AG20443 (cell line): ENCODE results near the gene RPS6KC1.
"Not testable (repeated sequence)": the region's sequence is repeated elsewhere in the genome, so short reads cannot be mapped to it uniquely, and the experiment has no call there.

Source experiments
- DNase-seq: peaks from one replicate; pipeline ENCODE4 v3.0.0; 2012; ENCODE audit warnings: low spot score, mixed read lengths

RPS6KC1 gene

DNA sequence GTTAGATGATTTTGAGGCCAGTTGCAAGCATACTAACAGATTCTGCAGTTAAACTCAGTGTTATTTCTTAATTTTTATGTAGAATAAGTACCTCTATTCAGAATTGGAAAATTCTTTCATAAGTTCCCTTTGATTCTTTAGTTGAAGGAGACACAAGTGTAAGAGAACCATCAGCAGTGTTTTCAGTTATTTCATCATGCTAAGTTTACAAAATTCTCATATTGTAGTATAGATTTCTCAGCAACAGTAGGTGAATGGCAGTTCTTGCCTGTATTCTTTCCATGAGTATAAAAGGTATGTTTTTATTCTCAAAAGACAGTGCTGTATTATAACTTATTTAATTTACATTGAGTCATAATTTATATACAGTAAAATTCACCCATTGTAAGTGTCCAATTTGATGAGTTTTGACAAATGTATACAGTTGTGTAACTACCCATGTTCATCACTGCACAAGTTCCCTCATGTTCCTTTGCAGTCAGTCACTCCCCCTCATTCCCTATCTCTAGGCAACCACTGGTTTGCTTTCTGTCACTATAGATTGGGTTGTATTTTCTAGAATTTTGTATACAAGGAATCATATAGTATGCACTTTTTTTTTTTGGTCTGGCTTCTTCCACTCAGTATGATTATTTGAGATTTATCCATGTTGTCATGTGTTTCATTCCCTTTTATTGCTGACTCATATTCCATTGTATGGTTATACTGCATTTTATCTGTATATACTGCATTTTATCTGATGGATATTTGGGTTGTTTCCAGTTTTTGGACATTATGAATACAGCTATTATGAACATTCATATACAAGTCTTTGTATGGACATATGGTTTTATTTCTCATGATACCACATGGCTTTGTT, 3.9 kb downstream of the RPS6KC1 start:
- DNase-seq: no peak

DNA sequence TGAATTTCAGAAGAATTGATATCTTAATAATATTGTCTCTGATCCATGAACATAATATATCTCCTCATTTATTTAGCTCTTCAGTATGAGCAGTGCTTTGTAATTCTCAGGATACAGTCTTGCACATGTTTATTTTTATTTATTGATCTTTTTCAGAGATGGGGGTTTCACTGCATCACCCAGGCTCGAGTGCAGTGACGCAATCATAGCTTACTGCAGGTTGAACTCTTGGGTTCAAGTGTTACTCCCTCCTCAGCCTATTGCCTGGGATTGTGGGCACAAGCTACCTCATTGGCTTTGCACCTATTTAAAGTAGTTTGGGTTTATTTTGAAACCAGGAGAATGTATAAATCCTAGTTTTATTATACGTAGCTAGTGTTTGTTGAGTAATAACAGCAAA, 4.7 kb downstream of the RPS6KC1 start:
- DNase-seq: no peak

- DNase-seq: no peak
Observed at GRCh38 chr1:213057264-213058059, 6.4 kb downstream of the RPS6KC1 start.

GRCh38 chr1:213060836-213061235, 9.8 kb downstream of the RPS6KC1 start:
- no peak for DNase-seq

DNA sequence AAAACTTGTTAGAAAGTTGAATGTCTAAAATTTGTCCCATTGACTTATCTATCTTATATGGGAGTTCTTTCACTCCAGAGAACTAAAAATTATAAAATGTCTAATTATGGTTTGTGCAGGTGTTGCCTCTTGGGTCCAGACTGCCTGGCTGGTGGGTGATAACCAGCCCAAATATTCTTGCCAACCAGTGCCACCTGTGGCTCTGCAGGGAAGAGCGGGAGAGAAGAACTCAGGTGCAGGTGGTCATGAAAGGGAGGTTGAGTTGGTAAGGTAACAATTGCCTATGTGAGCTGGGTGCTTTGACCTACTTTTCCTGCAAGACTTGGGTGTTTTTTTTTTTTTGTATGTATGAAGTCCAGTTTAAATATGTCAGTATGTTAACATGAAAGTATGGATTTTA, 10.2 kb downstream of the RPS6KC1 start:
- DNase-seq: no peak

- no peak for DNase-seq
Observed at GRCh38 chr1:213065800-213066199, 14.8 kb downstream of the RPS6KC1 start.

DNA sequence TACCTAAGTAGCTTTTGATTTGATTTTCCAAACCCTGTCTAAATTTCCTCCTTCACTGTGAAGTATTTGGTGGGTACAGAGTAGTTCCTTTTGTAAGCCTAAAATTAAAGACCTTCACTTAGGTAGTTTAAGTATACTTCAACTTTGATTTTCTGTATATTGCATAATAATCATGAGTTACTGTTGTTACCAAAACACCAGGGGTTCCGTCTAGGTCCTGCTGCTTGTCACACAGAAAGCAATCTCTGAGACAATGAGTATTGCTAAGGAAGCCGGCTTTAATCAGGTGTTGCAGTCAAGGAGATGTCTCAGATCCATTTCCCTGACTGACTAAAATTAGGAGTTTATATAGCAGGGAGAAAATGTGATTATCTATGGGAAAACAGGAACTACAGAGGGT, 15.3 kb downstream of the RPS6KC1 start:
- DNase-seq: no peak

DNA sequence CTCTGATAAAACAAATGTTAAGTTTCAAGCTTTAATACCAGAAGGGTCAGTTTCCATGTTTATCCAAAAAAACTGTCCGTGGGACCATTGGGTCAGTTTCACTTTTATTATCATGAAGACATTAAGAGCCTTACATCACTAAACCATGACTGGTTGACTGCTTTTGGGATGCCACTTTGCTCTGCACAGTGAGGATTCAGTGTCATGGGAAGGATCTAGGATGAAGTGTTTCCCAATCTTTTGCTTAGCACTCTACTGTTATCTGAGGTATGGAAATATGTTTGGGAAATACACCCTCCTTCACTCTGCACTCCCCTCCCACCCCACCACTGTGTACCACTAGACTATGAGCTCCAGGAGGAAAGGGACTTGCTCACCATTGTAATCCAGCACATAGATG, 16.3 kb downstream of the RPS6KC1 start:
- peak; percentile 11 for DNase-seq

- DNase-seq: peak; percentile 45
Observed at GRCh38 chr1:213070406-213070805, 19.4 kb downstream of the RPS6KC1 start.

- no peak for DNase-seq
Observed at GRCh38 chr1:213075725-213076124, 24.7 kb downstream of the RPS6KC1 start.

DNA sequence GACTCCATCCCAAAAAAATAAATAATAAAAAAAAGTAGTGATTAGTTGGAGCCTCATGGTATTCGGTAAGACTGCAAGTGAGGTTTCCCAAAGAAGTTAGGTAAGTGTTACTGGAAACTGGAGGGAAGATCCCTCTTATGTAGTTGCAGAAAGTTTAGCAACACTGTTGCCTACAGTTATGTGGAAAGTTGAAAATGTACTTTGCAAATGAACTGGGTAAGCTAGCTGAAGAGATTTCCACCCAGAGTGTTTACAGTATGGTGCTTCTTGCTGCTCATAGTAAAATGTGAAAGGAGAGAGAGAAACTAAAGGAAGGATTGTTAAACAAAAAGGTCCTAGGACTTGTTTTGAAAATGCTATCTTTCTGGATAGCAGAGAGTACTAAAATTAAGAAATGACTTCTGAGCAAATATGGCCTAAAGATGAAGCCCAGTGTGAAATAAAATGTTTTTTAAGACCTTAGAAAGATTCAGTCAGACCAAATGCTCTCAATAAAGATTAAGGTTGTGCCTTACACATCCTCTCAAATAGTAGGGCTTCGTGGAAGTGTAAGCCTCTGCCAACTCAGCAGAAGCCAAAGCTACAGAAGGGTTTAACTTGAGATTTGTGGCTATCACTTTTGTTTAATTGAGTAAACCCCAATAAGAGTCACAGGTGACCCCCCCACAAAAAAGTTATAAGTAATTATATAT, 31.5 kb downstream of the RPS6KC1 start:
- no peak for DNase-seq

- peak; percentile 13 for DNase-seq
Observed at GRCh38 chr1:213083112-213083445, 32.0 kb downstream of the RPS6KC1 start.

DNA sequence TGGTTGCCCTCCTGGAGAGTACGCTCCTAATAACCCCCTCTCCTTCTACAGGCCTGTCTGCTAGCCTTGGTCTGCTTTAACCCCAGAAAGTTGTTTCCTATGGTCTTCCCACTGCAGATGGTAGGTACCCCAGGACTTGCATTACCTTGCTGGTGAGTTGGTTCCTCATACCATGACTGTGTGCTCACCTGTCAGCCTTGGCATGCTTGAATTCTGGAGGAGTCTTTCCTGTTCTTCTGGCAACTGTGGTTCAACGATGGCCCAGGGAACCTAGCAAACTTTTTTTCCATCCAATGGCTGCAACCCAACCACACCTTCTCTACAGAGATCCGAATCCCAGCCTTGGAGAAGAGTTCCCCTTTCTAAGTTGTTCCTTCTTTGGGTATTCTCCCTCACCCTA, 36.9 kb downstream of the RPS6KC1 start:
- DNase-seq: no peak

GRCh38 chr1:213089924-213090677, 39.1 kb downstream of the RPS6KC1 start:
- no peak for DNase-seq

DNA sequence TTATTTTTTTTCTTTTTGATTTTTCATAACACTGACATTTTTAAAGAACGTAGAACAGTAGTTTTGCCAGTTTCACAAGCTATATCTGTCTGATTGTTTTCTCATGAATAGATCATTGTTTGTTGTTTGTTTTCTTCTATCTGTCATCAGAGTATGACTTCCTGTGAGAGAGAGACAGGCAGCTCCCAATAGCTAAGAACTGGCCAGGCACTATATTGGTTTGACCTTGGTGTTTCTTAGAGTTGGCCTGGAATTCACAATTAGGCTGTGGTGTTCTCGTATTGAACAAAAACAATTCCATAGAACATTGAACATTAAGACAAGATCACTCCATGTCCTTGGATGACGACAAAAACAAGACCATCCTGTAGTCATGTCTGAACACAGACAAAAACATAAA, 43.4 kb downstream of the RPS6KC1 start:
- no peak for DNase-seq

DNA sequence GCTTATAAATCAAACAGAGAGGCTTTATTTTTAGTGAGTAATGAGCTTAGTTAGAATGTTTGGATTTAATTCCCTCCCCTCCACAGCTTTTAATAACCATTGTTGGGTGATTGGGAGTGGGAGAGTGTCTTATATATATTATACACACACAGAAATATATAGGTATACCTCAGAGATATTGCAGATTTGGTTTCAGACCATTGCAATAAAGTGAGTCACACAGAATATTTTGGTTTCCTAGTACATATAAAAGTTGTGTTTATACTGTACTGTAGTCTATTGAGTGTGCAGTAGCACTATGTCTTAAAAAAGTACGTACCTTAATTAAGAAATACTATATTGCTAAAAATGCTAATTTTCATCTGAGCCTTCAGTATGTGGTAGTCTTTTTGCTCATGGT, 44.4 kb downstream of the RPS6KC1 start:
- DNase-seq: no peak

DNA sequence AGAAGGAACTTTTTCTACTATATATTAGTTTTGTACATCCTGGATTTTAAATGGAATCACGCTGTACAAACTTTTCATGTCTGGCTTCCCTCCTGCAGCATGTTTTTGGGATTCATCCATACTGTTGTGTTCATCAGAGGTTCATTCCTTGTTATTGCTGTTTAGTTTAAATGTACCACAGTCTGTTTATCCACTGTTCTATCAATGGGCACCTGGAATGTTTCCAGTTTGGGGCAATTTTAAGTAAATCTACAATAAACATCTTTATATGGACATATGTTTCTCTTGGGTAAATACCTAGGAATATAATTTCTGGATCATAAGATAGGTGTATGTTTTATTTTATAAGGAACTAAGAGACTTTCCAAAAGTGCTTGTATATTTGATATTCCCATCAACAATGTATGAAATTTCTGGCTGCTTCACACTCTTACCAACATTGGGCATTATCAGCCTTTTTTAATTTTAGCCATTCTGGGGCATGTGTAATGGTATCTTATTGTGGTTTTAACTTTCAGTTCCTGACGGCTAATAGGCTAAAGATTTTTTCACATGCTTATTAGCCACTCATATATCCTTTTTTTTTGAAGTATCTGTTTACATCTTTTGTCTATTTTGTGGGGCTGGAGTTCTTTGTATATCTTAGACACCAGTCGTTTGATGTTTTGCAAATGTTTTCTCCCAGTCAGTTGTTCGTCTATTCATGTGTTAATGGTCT, 48.8 kb downstream of the RPS6KC1 start:
- DNase-seq: no peak

- DNase-seq: not testable (repeated sequence)
Observed at GRCh38 chr1:213100565-213100964, 49.5 kb downstream of the RPS6KC1 start.

DNA sequence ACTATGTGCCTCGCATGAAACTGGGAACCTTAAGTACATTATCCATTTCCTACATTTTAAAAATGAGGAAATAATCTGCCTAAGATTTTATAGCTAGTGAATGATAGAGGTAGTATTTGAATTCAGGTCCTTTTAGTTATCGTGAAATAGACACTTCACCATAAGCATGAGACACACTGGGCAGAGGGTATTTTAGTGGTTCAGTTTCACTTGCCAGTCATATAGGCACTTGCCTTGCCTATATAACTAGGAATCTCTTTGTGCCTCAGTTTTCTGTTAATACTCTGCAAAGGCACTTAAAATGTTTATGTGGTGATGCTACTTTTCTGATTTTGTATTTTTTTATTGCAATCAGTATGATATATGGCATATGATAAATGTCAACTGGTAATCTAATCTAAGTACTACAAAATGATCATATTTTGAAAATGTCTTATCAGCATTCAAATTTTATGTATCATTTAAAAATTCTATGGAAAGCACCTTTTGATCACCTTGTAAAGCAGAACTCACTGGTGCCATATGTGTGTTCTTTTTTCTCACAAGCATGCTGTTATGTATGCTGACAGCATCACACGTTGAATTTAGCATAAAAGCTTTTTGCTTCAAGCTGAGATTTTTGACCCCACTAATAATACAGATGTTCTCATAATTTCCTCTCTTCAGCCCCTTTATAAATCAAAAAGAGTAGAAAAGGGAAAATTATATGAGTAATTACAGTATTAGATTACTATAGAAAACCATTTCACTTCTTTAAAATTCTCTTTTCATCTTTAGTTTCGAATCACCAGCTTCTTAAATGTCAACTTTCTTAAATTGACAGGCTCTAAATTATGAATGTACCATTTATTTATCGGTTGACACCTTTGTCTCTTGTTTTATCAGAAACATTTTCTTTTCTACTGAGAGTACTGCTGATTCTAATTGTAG, 52.6 kb downstream of the RPS6KC1 start:
- no peak for DNase-seq

GRCh38 chr1:213104604-213105003, 53.6 kb downstream of the RPS6KC1 start:
- DNase-seq: no peak
